OCI-LY7 (cell line): ENCODE measurements around the gene ELOVL7.

Experiments used
- EZH2phosphoT487 ChIP-seq: fragments of 200-600 bp; sonication (generic); IDR thresholded peaks from 2 replicates; pipeline ENCODE4 v1.6.1; 2018; ENCODE audit warnings: low read depth, borderline replicate concordance, mild to moderate bottlenecking, mixed run types, antibody characterized with exemption, low read length, moderate library complexity, mixed read lengths
- TF ChIP-seq, protein P1 (sequence below): fragments of 200-600 bp; sonication (generic); conservative IDR thresholded peaks from 2 replicates; pipeline ENCODE4 v1.5.1; 2014; ENCODE audit warnings: mild to moderate bottlenecking, antibody characterized with exemption, low read length, moderate library complexity, mixed read lengths

DNA sequence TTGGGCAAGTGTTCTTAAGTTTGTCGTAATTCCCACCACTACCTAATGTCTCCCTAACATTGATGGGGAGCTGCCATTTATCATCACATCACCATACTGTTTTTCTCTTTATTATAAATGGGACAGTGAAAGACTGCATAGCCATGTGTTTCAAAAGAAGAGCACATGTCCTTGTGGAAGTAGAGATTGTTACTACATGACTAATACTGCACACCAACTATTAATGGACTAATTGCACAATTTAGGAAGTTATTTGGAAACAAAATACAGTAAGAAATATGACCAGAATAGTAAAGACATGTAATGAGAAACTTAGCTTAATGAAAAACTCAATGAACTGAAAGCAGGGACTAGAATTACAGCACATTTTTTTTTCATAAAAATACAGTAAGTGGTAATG lies 12.0 kb upstream of the ELOVL7 start:
- TF ChIP-seq EZH2phosphoT487: no peak
- TF ChIP-seq, protein P1, sequence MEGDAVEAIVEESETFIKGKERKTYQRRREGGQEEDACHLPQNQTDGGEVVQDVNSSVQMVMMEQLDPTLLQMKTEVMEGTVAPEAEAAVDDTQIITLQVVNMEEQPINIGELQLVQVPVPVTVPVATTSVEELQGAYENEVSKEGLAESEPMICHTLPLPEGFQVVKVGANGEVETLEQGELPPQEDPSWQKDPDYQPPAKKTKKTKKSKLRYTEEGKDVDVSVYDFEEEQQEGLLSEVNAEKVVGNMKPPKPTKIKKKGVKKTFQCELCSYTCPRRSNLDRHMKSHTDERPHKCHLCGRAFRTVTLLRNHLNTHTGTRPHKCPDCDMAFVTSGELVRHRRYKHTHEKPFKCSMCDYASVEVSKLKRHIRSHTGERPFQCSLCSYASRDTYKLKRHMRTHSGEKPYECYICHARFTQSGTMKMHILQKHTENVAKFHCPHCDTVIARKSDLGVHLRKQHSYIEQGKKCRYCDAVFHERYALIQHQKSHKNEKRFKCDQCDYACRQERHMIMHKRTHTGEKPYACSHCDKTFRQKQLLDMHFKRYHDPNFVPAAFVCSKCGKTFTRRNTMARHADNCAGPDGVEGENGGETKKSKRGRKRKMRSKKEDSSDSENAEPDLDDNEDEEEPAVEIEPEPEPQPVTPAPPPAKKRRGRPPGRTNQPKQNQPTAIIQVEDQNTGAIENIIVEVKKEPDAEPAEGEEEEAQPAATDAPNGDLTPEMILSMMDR: no peak
